Spleen (tissue), 11 donors: ENCODE data around the gene PLPP2. TPM values are rescaled to one million over a fixed set of nuclear protein-coding genes. Genes with fewer than 3 reads are reported as not detected.

Source experiments
- DNase-seq: peaks from one replicate; pipeline ENCODE4 v3.0.0-alpha.2; 2020
- H3K27ac ChIP-seq, 8 donors: fragments of 200-600 bp; sonication (generic) in 7 of 8; 1 replicate in 4 of 8; 2 replicates in 4 of 8; pipeline versions ENCODE4 v1.5.0 to v1.8.0; 2016 to 2021; ENCODE audit warnings: inconsistent platforms in 4 of 8, mild to moderate bottlenecking in 4 of 8, moderate library complexity in 1 of 8
- H3K27me3 ChIP-seq, 7 donors: fragments of 200-600 bp; sonication (generic) in 6 of 7; replicated peaks in 1 of 7; 1 replicate in 4 of 7; 2 replicates in 3 of 7; pipeline versions ENCODE4 v1.5.0 to v1.8.0; 2016 to 2021; ENCODE audit warnings: inconsistent platforms in 3 of 7, mild to moderate bottlenecking in 1 of 7
- H3K36me3 ChIP-seq, 6 donors: fragments of 200-600 bp; sonication (generic) in 5 of 6; 1 replicate in 4 of 6; 2 replicates in 2 of 6; pipeline versions ENCODE4 v1.5.0 to v1.8.0; 2016 to 2021; ENCODE audit warnings: inconsistent platforms in 2 of 6
- H3K4me1 ChIP-seq, 6 donors: fragments of 200-600 bp; sonication (generic) in 5 of 6; 1 replicate in 3 of 6; 2 replicates in 3 of 6; pipeline versions ENCODE4 v1.5.0 to v1.8.0; 2016 to 2021; ENCODE audit warnings: inconsistent platforms in 3 of 6
- H3K4me3 ChIP-seq, 8 donors: fragments of 200-600 bp; sonication (generic) in 7 of 8; 1 replicate in 4 of 8; 2 replicates in 4 of 8; pipeline versions ENCODE4 v1.5.0 to v1.8.0; 2016 to 2021; ENCODE audit warnings: inconsistent platforms in 4 of 8, mild to moderate bottlenecking in 4 of 8, moderate library complexity in 2 of 8
- H3K9me3 ChIP-seq, 8 donors: fragments of 200-600 bp; sonication (generic) in 7 of 8; 1 replicate in 4 of 8; 2 replicates in 4 of 8; pipeline versions ENCODE4 v1.5.0 to v1.8.0; 2016 to 2021; ENCODE audit warnings: inconsistent platforms in 4 of 8
- CTCF ChIP-seq, 11 experiments: fragments of 200-600 bp in 7 of 11; fragments of 450-650 bp in 4 of 11; sonication (generic) in 4 of 11; IDR thresholded peaks in 8 of 11; conservative IDR thresholded peaks in 3 of 11; 1 replicate in 7 of 11; 2 replicates in 4 of 11; pipeline versions ENCODE4 v1.4.0 to v1.8.0; 2016 to 2021; ENCODE audit warnings: antibody characterized with exemption in 11 of 11, inconsistent platforms in 4 of 11, mild to moderate bottlenecking in 1 of 11
- POLR2A ChIP-seq, 3 donors: fragments of 450-650 bp; IDR thresholded peaks; one replicate each; pipeline ENCODE4 v1.5.1; 2017; ENCODE audit warnings: antibody characterized with exemption in 3 of 3, mild to moderate bottlenecking in 1 of 3
- POLR2AphosphoS5 ChIP-seq, 3 donors: sonication (generic); formaldehyde crosslinking; IDR thresholded peaks; one replicate each; pipeline ENCODE4 v1.5.1; 2017; ENCODE audit warnings: antibody characterized with exemption in 3 of 3
- WGBS, 5 donors: extraction: QIAGEN DNeasy Blood & Tissue Kit in 3 of 5; methylation state at CpG; one replicate each; pipeline versions ENCODE4 v1.1.5 to v1.1.7; 2013 to 2018; 5-methylcytosine and 5-hydroxymethylcytosine counted together
- intact Hi-C: fragments of 100-400 bp; cut with DNase I; formaldehyde crosslinking; loops from one replicate; pipeline ENCODE4 v1.15.0; 2023; ENCODE audit warnings: low total_unique reads
- polyA plus RNA-seq, 3 donors: library from polyadenylated mRNA; stranded (reverse); fragments of 200-250 nt; gene quantifications; one replicate each; pipeline ENCODE4 v1.2.1, GENCODE V29; 2013
- total RNA-seq, 7 donors: library from RNA; depleted of rRNA in 3 of 7; stranded (reverse); fragments of >200 nt in 3 of 7; fragmentation: NEBNext Ultra II Directional in 4 of 7; extraction: Animal tissue kit (Norgen Biotek cat#: 25700) in 4 of 7; gene quantifications; one replicate each; pipeline versions ENCODE4 v1.1.0 to v1.2.1, GENCODE V29; 2016 to 2021
- donor health status: healthy with polysubstance abuse.
- donor health status: DM: no; HTN: no; CAD: no; lungs with moderate emphysema.
- donor health status: DM: no; HTN: no; CAD: no.
- donor health status: Bipolar disorder and iron deficiency.
- donor health status: healthy.
- donor health status: DM: no; HTN: no; CAD: no.
- donor health status: DM: yes; HTN: yes; CAD: no.

Gene PLPP2
- total and polyA plus RNA-seq, 10 donors = 1.2 to 27.7 (median 4.1) TPM

- DNase-seq = no peak
- WGBS, 5 donors = 90 to 96% (median 93%) methylated on average over 13 to 15 of the region's 15 CpGs
- TF ChIP-seq POLR2AphosphoS5 (IDR thresholded peaks at IDR 0.05) (no peak), CTCF (IDR thresholded peaks at IDR 0.05 in 8 of 11, conservative IDR thresholded peaks at IDR 0.05 in 3 of 11) (no peak), POLR2A (IDR thresholded peaks at IDR 0.05) (no peak)
- intact Hi-C loops = no loop called here
- Histone ChIP-seq H3K27me3 (no peaks in the 10 kb centered on the region), H3K36me3 (peaks cover 18 to 99% (median 75%) of the 10 kb centered on the region in 6 donors), H3K27ac (no peak overlapping the region), H3K9me3 (peaks cover 0 to 40% (median 30%) of the 10 kb centered on the region in 8 donors), H3K4me3 (no peak overlapping the region), H3K4me1 (no peaks in the 10 kb centered on the region)
These were observed 35.7 kb upstream of the PLPP2 start for GRCh38 chr19:326871-327270.

- H3K4me3 ChIP-seq = no peak overlapping the region
- WGBS, 5 donors = 88 to 97% (median 96%) methylated on average over 29 to 33 of the region's 33 CpGs
- peaks cover 17 to 99% (median 74%) of the 10 kb centered on the region in 6 donors for H3K36me3 ChIP-seq
- no peaks in the 10 kb centered on the region for H3K27me3 ChIP-seq
- H3K27ac ChIP-seq = no peak overlapping the region
- TF ChIP-seq CTCF (IDR thresholded peaks at IDR 0.05 in 8 of 11, conservative IDR thresholded peaks at IDR 0.05 in 3 of 11) (no peak), POLR2AphosphoS5 (IDR thresholded peaks at IDR 0.05) (no peak), POLR2A (IDR thresholded peaks at IDR 0.05) (no peak)
- no peaks in the 10 kb centered on the region for H3K4me1 ChIP-seq
- no peak for DNase-seq
- H3K9me3 ChIP-seq = peaks cover 0 to 34% (median 28%) of the 10 kb centered on the region in 8 donors
- intact Hi-C loops = no loop called here
These were observed 34.8 kb upstream of the PLPP2 start for GRCh38 chr19:325937-326565.

- peaks cover 13 to 99% (median 70%) of the 10 kb centered on the region in 6 donors for H3K36me3 ChIP-seq
- DNase-seq = no peak
These were observed 34.2 kb upstream of the PLPP2 start for GRCh38 chr19:325173-325936.

More at GRCh38 chr19:325173-325936, 34.2 kb upstream of the PLPP2 start:
- TF ChIP-seq CTCF (IDR thresholded peaks at IDR 0.05 in 8 of 11, conservative IDR thresholded peaks at IDR 0.05 in 3 of 11) (no peak), POLR2A (IDR thresholded peaks at IDR 0.05) (no peak), POLR2AphosphoS5 (IDR thresholded peaks at IDR 0.05) (peak in 1 of 3 donors; percentile 17)
- Histone ChIP-seq H3K27ac (no peak overlapping the region), H3K4me3 (no peak overlapping the region), H3K9me3 (peaks cover 0 to 32% (median 22%) of the 10 kb centered on the region in 8 donors), H3K4me1 (no peaks in the 10 kb centered on the region), H3K27me3 (no peaks in the 10 kb centered on the region)
- intact Hi-C loops = no loop called here
- 88 to 95% (median 93%) methylated on average over 18 to 24 of the region's 24 CpGs for WGBS, 5 donors
